Measurements from ENCODE around the gene TNFRSF8. TPM values are rescaled to one million over a fixed set of nuclear protein-coding genes. Genes with fewer than 3 reads are reported as not detected.

Gene TNFRSF8
- total RNA-seq, 1 donor = 0.09 TPM

DNA sequence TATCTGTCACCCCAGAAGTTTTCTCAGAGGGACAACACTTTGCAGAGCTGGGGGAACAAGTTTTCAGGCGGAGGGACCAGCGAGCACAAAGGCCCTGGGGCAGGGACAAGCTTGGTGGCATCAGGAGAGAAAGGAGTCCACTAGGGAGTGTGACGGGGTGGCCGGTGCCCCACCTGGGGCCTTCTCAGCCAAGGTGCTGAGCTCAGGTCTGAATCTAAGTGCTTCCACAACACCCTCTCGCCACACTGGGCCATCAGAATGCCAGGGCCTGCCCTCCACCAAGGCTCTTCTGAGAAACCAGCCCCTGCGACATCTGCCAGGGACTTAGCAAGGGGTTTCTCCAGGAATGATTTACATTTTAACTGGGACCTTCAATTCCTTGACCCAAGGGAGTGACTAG is 7.8 kb upstream of the TNFRSF8 start:
- no peak for DNase-seq (ENCODE audit: low read depth)
- no peak overlapping the region for H3K4me3 ChIP-seq (ENCODE audit: low read depth, low read length)
- TF ChIP-seq, protein P1, sequence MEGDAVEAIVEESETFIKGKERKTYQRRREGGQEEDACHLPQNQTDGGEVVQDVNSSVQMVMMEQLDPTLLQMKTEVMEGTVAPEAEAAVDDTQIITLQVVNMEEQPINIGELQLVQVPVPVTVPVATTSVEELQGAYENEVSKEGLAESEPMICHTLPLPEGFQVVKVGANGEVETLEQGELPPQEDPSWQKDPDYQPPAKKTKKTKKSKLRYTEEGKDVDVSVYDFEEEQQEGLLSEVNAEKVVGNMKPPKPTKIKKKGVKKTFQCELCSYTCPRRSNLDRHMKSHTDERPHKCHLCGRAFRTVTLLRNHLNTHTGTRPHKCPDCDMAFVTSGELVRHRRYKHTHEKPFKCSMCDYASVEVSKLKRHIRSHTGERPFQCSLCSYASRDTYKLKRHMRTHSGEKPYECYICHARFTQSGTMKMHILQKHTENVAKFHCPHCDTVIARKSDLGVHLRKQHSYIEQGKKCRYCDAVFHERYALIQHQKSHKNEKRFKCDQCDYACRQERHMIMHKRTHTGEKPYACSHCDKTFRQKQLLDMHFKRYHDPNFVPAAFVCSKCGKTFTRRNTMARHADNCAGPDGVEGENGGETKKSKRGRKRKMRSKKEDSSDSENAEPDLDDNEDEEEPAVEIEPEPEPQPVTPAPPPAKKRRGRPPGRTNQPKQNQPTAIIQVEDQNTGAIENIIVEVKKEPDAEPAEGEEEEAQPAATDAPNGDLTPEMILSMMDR (IDR thresholded peaks at IDR 0.05; ENCODE audit: insufficient read depth, low read length) = no peak

GRCh38 chr1:12056331-12056841 is 6.7 kb upstream of the TNFRSF8 start:
- TF ChIP-seq, protein P1 (IDR thresholded peaks at IDR 0.05; ENCODE audit: insufficient read depth, low read length) = no peak
- no peak for DNase-seq (ENCODE audit: low read depth)
- no peak overlapping the region for H3K4me3 ChIP-seq (ENCODE audit: low read depth, low read length)

GRCh38 chr1:12057382-12057781 is 5.7 kb upstream of the TNFRSF8 start:
- TF ChIP-seq, protein P1 (IDR thresholded peaks at IDR 0.05; ENCODE audit: insufficient read depth, low read length) = no peak
- no peak for DNase-seq (ENCODE audit: low read depth)
- H3K4me3 ChIP-seq (ENCODE audit: low read depth, low read length) = no peak overlapping the region

- DNase-seq (ENCODE audit: low read depth) = no peak
- TF ChIP-seq, protein P1 (IDR thresholded peaks at IDR 0.05; ENCODE audit: insufficient read depth, low read length) = no peak
- no peak overlapping the region for H3K4me3 ChIP-seq (ENCODE audit: low read depth, low read length)
These were observed 5.0 kb upstream of the TNFRSF8 start for GRCh38 chr1:12057940-12058687.

- H3K4me3 ChIP-seq (ENCODE audit: low read depth, low read length) = no peak overlapping the region
- TF ChIP-seq, protein P1 (IDR thresholded peaks at IDR 0.05; ENCODE audit: insufficient read depth, low read length) = no peak
- no peak for DNase-seq (ENCODE audit: low read depth)
These were observed 3.9 kb upstream of the TNFRSF8 start for GRCh38 chr1:12059226-12059625.

- DNase-seq (ENCODE audit: low read depth) = no peak
- TF ChIP-seq, protein P1 (IDR thresholded peaks at IDR 0.05; ENCODE audit: insufficient read depth, low read length) = no peak
- no peak overlapping the region for H3K4me3 ChIP-seq (ENCODE audit: low read depth, low read length)
These were observed 3.2 kb upstream of the TNFRSF8 start for GRCh38 chr1:12059722-12060464.

Data from fibroblast of the aortic adventitia (primary cell).